RCC 7860 (cell line): ENCODE measurements around the gene THSD7A.

Source experiments
- DNase-seq: peaks from one replicate; pipeline ENCODE4 v3.0.0-alpha.2; 2015; ENCODE audit warnings: low spot score
- FAIRE-seq: peaks from 2 replicates; lab custom pipeline; 2012; peaks lifted over from hg19 to GRCh38; lab: Jason Lieb, UNC

The THSD7A gene

DNA sequence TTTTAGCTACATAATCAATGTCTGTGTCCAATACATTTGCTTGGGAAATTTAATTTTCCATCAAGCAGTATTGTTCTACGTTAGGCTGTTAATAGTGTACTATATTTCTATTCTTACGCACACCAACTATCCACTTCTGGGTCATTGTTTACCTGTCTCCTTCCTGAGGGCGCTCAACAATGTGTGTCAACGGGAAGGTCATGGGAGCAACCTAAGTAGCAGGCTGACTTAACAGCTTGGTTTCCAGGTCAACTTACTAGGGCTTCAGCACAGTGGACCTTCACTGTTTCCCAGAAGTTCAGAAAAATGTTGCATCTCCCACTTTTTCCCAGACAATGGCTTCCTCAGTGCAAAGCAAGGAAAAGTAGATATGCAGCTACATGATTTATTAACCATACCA, 13.7 kb downstream of the THSD7A start:
- no peak for DNase-seq
- no peak for FAIRE-seq

DNA sequence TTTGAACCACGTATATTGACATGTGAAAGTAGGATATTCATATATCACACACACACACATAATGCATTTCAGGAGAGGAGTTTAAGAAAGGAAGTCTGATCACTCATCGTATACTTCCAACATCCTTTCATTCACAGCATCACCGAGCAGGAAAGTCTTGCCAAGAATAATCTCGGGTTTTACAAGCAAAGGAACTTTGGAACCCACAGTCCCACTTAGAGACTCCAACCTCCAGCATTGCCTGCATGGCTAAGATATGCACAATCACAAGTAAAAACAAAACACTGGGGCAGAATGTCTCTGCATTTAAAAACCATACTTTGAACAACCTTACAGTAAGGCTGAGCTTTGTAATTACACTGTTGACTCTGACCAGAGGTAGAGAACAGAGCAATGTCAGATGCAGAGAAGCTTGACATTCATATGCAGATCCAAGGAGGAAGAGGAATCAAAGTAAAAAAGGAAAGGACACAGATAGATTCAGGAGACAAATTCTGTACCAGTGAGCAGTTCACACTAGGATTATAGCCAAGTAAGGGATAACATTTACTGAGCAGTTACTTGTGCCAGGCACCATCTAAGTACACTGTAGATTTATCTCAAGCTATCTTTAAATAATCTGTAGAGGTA, 14.8 kb downstream of the THSD7A start:
- FAIRE-seq, result no peak
- no peak for DNase-seq

- no peak for FAIRE-seq
Measured at GRCh38 chr7:11811709-11812108, 20.3 kb downstream of the THSD7A start.

GRCh38 chr7:11810043-11810625, 21.9 kb downstream of the THSD7A start:
- FAIRE-seq (no peak), DNase-seq (no peak)

More at GRCh38 chr7:11811709-11812108, 20.3 kb downstream of the THSD7A start:
- no peak for DNase-seq

DNA sequence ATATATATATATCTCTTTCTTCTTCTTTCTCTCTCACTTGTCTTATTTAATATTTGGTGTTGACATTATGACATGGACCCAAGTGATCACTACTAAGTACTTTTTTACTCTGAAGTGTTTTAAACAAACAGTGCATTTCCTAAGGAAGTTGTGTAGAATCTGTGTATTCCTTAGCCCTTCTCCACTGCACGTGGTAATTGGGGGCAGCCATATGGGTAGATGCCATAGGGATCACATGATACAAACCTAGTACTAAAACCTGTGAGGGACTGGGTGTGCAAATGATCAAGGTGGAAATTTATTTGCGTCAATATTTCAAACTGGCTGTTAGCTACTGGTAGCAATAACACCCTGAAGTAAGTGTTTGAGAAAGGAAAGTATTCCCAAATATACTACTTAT, 25.0 kb downstream of the THSD7A start:
- FAIRE-seq (no peak), DNase-seq (no peak)

DNA sequence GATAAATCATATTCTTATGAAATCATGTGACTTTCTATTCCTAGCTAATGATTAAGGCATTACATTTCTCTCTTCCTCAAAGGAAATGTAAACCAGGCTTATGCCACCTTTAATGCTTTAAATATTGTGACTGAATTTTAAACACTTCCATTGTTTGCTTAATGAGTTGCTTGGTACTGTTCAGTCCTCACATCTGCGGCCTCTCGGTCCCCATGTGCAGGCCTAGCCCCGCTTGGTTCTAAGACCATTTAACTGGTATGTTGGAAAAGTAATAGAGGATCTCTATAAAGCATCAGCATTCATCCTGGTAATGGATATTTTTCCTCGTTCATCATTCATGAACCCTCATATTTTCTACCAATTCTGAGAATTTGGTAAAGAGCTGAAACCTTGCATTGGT, 27.4 kb downstream of the THSD7A start:
- no peak for DNase-seq
- FAIRE-seq, result no peak

DNA sequence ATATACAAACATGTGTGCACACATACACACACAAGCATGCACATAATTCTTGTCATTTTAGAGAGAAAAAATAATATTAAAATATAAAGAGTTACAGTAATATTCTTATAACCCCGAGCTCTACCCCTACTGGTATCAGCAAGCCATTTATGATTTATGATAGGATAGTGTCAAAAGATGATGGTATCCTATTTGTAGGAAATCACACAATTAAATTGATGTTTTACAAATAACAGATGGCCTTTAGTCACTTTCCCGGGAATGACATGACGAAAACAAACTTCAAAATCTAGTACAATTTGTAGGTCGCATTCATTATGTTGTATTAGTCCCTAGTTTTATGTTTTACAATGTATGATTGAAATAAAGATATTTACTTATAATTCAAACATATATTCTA, 36.8 kb downstream of the THSD7A start:
- no peak for DNase-seq
- no peak for FAIRE-seq

- DNase-seq (no peak), FAIRE-seq (no peak)
Measured at GRCh38 chr7:11792166-11792565, 39.8 kb downstream of the THSD7A start.

- DNase-seq (no peak), FAIRE-seq (no peak)
Measured at GRCh38 chr7:11788568-11788967, 43.4 kb downstream of the THSD7A start.

DNA sequence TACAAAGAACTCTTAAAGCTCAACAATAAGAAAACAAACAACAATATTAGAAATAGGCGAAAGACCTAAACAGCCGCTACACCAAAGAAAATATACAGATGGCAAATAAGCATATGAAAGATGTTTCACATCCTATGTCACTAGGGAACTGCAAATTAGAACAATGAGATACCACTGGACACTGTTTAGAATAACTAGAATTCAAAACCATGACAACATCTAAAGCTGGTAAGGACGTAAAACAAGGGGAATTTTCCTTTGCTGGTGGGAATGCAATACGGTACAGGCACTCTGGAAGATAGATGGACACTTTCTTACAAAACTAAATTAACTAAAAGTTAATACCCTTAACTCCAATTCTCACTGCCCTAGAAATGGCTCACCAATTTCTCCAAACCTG, 44.5 kb downstream of the THSD7A start:
- DNase-seq, result no peak
- FAIRE-seq, result no peak

- peak; percentile 57 for DNase-seq
- peak; percentile 57 for FAIRE-seq
Measured at GRCh38 chr7:11786186-11786585, 45.8 kb downstream of the THSD7A start.

GRCh38 chr7:11784769-11785536, 47.0 kb downstream of the THSD7A start:
- no peak for DNase-seq
- FAIRE-seq, result no peak

- DNase-seq (no peak), FAIRE-seq (no peak)
Measured at GRCh38 chr7:11779864-11780674, 51.9 kb downstream of the THSD7A start.

- DNase-seq, result no peak
- no peak for FAIRE-seq
Measured at GRCh38 chr7:11776039-11776438, 56.0 kb downstream of the THSD7A start.

- FAIRE-seq (no peak), DNase-seq (no peak)
Measured at GRCh38 chr7:11775401-11775800, 56.6 kb downstream of the THSD7A start.

GRCh38 chr7:11768263-11768662, 63.7 kb downstream of the THSD7A start:
- FAIRE-seq, result no peak
- DNase-seq, result no peak

DNA sequence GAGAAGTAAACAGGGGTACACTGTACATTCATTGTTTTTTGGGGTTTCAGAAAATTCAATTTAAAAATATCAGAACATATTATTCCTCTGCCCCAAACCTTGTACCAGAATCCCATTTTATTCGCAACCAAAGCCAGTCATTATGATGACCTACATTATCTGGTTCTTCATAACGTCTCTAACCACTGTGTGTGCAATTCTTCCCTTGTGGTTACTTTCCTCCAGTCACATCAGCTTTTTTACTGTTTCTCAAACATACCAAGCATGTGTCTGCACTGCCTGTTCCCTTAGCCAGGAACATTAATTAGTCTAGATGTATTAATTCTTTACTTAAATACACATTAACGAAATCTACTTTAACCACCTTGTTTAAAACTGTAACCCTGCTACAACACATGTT, 64.8 kb downstream of the THSD7A start:
- DNase-seq (no peak), FAIRE-seq (no peak)

DNA sequence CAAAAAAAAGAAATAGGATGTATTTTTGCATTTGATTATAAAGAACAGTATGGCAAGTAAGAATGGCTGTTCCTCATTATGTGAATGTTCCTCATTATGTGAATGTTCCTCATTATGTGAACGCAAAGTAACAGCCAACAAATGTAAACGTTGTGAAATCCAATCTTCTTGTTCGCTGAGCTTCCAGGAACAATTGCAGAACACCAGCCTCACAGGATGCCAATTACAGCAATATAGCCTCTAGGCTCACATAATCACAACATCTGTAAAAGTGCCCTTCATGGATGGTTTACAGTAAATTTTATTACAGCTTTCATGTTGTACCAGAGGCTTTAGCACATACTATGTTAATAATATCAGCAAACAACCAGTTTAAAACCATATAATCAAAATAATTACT, 71.6 kb downstream of the THSD7A start:
- no peak for FAIRE-seq

DNA sequence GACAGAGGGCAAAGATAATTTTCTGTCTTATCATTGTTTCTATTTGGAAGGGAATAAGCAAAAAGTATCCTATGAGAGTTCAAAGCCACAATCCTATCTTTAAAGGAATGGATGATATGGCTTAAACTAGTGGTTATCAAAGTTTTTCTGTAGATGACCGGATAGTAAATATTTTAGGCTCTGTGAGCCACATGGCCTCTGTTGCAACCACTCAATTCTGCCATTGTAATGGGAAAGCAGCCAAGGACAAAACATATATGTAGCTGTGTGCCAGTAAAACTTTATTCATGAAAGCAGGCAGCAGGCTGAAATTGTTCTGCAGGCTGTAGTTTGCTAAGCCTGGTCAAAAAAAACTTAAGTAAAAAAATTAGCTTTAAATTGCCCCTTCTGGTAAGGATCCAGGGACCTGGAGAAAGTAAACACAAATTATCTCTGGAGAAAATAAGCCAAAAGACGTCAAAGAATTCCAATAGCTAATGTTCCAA, 73.3 kb downstream of the THSD7A start:
- DNase-seq, result no peak
- FAIRE-seq, result no peak

More for the DNA sequence above, 71.6 kb downstream of the THSD7A start:
- no peak for DNase-seq

DNA sequence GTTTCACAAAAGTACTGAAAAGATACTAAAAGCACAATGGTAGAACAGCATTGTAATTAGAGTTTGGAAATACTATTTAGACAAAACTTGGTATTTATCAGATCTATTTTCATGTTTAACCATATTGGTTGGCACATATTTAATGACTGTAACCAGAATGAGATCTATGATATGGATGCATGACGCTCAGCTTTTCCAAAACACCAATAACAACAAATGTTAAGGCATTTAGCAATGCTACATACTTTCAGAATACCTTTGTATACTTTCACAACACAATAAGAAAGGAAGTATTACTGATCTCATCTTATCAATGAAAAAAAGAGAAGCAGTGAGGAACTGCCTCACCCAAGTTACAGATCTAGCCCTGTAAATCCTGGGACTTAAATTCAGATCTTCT, 74.8 kb downstream of the THSD7A start:
- DNase-seq (no peak), FAIRE-seq (no peak)

DNA sequence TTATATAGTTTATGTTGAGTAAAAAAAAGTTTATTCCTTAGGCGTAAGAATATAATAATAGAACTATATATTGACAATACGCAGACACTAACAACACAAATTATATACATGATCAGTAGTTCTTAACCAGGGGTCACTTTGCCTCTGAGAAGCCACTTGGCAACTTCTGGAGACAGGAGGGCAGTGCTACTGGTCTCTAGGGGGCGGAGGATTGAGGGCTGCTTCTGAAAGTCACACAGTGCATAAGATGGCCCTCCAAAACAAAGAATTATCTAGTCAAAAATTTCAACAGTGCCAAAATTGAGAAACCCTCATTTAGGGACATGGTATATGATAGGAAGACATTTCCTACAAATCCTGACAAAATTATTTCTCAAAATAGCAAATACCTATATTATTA, 77.1 kb downstream of the THSD7A start:
- FAIRE-seq (no peak), DNase-seq (no peak)
